Chondrocyte (in vitro differentiated cells): ENCODE data around the gene ZNF562. TPM values are rescaled to one million over a fixed set of nuclear protein-coding genes. Genes with fewer than 3 reads are reported as not detected.

Source experiments
- DNase-seq: peaks from one replicate; pipeline ENCODE4 v3.0.0; 2021; ENCODE audit warnings: mixed read lengths, low spot score
- H3K27ac Mint-ChIP-seq: one replicate; pipeline ENCODE4 v1.8.0; 2021; ENCODE audit warnings: mild to moderate bottlenecking, moderate library complexity, mixed read lengths; ENCODE audit not compliant: unreplicated experiment
- H3K27me3 Mint-ChIP-seq: 2 replicates; pipeline ENCODE4 v1.8.0; 2021; ENCODE audit warnings: low read depth, mixed read lengths
- H3K36me3 Mint-ChIP-seq: 2 replicates; pipeline ENCODE4 v1.8.0; 2021; ENCODE audit warnings: low read depth, mixed read lengths
- H3K4me1 Mint-ChIP-seq: 2 replicates; pipeline ENCODE4 v1.8.0; 2021; ENCODE audit warnings: low read depth, mild to moderate bottlenecking, mixed read lengths
- H3K4me3 Mint-ChIP-seq: one replicate; pipeline ENCODE4 v1.8.0; 2021; ENCODE audit warnings: mild to moderate bottlenecking, moderate library complexity, mixed read lengths; ENCODE audit not compliant: unreplicated experiment
- H3K9me3 Mint-ChIP-seq: 2 replicates; pipeline ENCODE4 v1.8.0; 2021; ENCODE audit warnings: low read depth, mixed read lengths
- long read RNA-seq: library from polyadenylated mRNA; stranded (forward); transcript quantifications from one replicate; pipeline ENCODE4 v2.0.0, GENCODE V29; 2021
- total RNA-seq: library from RNA; stranded (reverse); gene quantifications from 3 replicates; pipeline ENCODE4 v1.2.1, GENCODE V29; 2021
- TF ChIP-seq, protein P1 (sequence below): fragments of 200-600 bp; sonication (generic); IDR thresholded peaks from 2 replicates; pipeline ENCODE4 v1.5.0; 2021; ENCODE audit warnings: antibody characterized with exemption, mild to moderate bottlenecking, moderate library complexity

ZNF562 gene
- 9.3 to 14.4 TPM (median 10.7 TPM) in 3 replicates for total RNA-seq
- long read RNA-seq, partial matches to known transcripts: 1 of 2 reads
- long read RNA-seq, other reads (novel, unspliced or antisense): 1 of 2 reads

DNA sequence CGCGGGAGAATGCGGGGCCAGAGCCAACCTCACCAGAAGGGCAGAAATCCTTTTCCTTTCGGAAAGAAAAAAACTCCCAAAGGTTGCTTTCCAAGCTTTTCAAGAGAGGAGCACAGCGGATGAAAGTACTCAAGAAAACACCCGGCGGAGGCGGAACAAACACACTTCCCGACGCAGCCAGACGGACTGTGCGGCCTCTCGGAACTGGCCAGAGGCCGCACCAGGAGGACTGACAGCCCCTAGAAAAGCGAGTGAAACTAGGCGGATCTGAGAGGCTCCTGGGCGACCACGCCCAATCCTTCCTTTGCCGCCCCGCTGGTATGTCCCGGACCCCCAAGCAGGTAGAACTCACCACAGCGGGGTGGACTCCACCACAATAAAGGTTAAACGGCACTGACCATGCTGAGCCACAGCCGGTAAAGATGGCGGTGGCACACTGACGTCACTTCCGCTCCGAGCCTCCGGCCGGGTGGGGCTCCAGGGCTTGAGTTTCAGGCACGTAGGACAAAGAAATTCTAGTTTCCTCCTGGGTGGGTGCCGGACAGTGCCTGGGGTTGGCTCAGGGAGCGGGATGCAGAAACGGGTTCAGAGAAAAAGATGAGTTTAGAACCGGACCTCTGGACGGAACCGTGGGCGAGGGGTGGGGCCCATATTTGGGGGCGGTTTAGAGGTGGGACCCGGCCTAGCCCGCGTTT, at the start of gene ZNF562:
Gene ZNF562 (minus strand): TSS at position 438 of the 695 bp plus-strand sequence. CDS start 14,356 bp downstream, outside the sequence.
- Mint-ChIP-seq H3K36me3 (peaks cover 20% of the 10 kb centered on the region), H3K9me3 (peaks cover 25% of the 10 kb centered on the region)
- TF ChIP-seq, protein P1, sequence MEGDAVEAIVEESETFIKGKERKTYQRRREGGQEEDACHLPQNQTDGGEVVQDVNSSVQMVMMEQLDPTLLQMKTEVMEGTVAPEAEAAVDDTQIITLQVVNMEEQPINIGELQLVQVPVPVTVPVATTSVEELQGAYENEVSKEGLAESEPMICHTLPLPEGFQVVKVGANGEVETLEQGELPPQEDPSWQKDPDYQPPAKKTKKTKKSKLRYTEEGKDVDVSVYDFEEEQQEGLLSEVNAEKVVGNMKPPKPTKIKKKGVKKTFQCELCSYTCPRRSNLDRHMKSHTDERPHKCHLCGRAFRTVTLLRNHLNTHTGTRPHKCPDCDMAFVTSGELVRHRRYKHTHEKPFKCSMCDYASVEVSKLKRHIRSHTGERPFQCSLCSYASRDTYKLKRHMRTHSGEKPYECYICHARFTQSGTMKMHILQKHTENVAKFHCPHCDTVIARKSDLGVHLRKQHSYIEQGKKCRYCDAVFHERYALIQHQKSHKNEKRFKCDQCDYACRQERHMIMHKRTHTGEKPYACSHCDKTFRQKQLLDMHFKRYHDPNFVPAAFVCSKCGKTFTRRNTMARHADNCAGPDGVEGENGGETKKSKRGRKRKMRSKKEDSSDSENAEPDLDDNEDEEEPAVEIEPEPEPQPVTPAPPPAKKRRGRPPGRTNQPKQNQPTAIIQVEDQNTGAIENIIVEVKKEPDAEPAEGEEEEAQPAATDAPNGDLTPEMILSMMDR: no peak

DNA sequence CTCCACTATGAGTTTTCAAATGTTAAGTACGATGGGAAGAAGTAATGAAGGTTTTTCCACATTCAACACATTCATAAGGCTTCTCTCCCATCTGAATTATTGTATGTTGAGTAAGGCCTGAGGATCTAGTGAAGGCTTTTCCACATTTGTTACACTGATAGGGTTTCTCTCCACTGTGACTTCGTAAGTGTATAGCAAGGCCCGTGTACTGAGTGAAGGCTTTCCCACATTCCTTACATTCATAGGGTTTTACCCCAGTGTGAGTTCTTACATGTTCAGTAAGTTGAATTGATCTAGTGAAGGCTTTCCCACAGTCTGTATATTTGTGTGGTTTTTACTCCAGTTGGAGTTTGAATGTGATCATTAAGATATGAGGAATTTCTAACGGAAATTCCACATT, 49.3 kb upstream of the ZNF562 start:
- Mint-ChIP-seq H3K4me3 (no peak overlapping the region), H3K9me3 (peaks cover 22% of the 10 kb centered on the region)

More for the DNA sequence above, at the start of gene ZNF562:
- H3K27me3 Mint-ChIP-seq: no peaks in the 10 kb centered on the region
- peak; percentile 91 for DNase-seq
- peak within 1 kb of the TSS; percentile 99 for H3K27ac Mint-ChIP-seq
- peak within 1 kb of the TSS; percentile 88 for H3K4me3 Mint-ChIP-seq
- peaks cover 9% of the 10 kb centered on the region for H3K4me1 Mint-ChIP-seq

DNA sequence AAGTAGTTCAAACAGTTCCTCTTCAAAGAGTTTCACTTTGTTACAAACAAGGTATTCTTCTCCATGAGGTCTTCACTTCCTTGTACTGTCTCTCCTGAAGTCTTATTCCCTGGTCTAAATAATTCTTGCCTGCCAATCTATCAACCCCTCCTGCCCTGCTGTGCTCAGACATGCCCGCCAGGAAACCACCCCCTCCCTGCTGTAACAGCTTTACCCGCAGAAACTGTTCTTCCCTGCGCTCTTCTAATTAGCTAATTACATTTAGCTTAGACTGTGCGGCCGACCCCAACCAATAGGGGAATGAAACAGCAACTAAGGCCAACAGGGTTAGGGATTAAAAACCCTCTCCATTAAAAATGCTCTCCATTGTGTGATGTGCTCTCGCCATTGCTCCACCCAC, 47.0 kb upstream of the ZNF562 start:
- Mint-ChIP-seq H3K27ac (no peak overlapping the region), H3K9me3 (peaks cover 22% of the 10 kb centered on the region), H3K4me1 (no peaks in the 10 kb centered on the region), H3K4me3 (no peak overlapping the region), H3K36me3 (peaks cover 2% of the 10 kb centered on the region), H3K27me3 (peaks cover 3% of the 10 kb centered on the region)
- TF ChIP-seq, protein P1: no peak
- no peak for DNase-seq

More for the DNA sequence above, 49.3 kb upstream of the ZNF562 start:
- no peak for DNase-seq
- Mint-ChIP-seq H3K4me1 (no peaks in the 10 kb centered on the region), H3K27me3 (no peaks in the 10 kb centered on the region), H3K36me3 (peaks cover 2% of the 10 kb centered on the region), H3K27ac (no peak overlapping the region)
- TF ChIP-seq, protein P1: no peak

DNA sequence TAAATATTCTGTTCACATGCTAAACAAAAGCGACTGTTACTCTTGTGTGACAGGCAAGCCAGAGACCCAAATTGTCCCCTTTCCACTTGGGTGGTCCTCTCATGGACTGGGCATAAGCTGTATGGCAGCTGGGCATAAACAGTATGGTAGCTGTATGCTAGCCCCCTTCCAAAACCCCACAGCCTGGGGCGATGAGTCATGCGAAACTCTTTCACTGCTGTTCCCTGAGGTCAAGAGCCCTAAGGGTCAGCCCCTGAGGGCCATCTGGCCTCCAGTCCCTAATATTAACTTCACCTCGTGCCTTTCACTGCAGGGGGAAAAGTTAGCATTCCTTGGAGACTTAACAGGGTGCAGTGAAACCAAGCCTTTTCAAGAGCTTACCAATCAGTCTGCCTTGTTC, 45.6 kb upstream of the ZNF562 start:
- no peak overlapping the region for H3K4me3 Mint-ChIP-seq
- peaks cover 22% of the 10 kb centered on the region for H3K9me3 Mint-ChIP-seq

DNA sequence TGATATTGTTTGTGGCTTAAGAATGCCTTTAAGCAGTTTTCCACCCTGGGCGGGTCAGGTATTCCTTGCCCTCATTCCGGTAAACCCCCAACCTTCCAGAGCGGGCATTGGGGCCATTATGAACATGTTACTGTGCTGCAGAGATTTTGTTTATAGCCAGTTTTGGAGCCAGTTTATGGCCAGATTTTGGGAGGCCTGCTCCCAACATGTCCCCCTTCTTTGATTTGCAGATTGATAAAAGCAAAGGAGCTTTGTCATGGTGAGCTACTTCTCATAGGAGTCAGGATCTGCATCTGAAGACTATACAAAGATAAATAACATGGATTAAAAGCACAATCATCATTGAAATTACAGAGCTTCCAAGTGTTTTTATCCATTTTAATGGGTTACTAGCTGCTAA, 36.9 kb upstream of the ZNF562 start:
- Mint-ChIP-seq H3K9me3 (peaks cover 36% of the 10 kb centered on the region), H3K4me3 (no peak overlapping the region), H3K27ac (no peak overlapping the region), H3K27me3 (no peaks in the 10 kb centered on the region), H3K4me1 (no peaks in the 10 kb centered on the region), H3K36me3 (peaks cover 2% of the 10 kb centered on the region)
- TF ChIP-seq, protein P1: no peak
- DNase-seq: no peak

More for the DNA sequence above, 45.6 kb upstream of the ZNF562 start:
- Mint-ChIP-seq H3K27me3 (peaks cover 3% of the 10 kb centered on the region), H3K36me3 (peaks cover 2% of the 10 kb centered on the region), H3K27ac (no peak overlapping the region), H3K4me1 (no peaks in the 10 kb centered on the region)
- no peak for DNase-seq
- TF ChIP-seq, protein P1: no peak
